Inflammatory macrophage treated with lipopolysaccharide for 4 hours (primary cell): ENCODE data around the gene OSBPL9.
"Not testable (repeated sequence)": the region's sequence is repeated elsewhere in the genome, so short reads cannot be mapped to it uniquely, and the experiment has no call there.

ENCODE experiments used
- DNase-seq: peaks from one replicate; pipeline ENCODE4 v3.0.0-alpha.2; 2020

The OSBPL9 gene

GRCh38 chr1:51669816-51670215 lies 52.9 kb downstream of the OSBPL9 start:
- DNase-seq, result no peak

- DNase-seq, result no peak
Measured at GRCh38 chr1:51671527-51672325, 54.8 kb downstream of the OSBPL9 start.

- no peak for DNase-seq
Measured at GRCh38 chr1:51673279-51673678, 56.4 kb downstream of the OSBPL9 start.

- no peak for DNase-seq
Measured at GRCh38 chr1:51675177-51675780, 58.4 kb downstream of the OSBPL9 start.

- no peak for DNase-seq
Measured at GRCh38 chr1:51679435-51679834, 62.5 kb downstream of the OSBPL9 start.

- DNase-seq, result no peak
Measured at GRCh38 chr1:51684776-51685175, 67.9 kb downstream of the OSBPL9 start.

GRCh38 chr1:51686450-51686849 lies 69.6 kb downstream of the OSBPL9 start:
- DNase-seq, result no peak

GRCh38 chr1:51689075-51689440 lies 72.2 kb downstream of the OSBPL9 start:
- no peak for DNase-seq

GRCh38 chr1:51689643-51690042 lies 72.8 kb downstream of the OSBPL9 start:
- no peak for DNase-seq

- peak; percentile 84 for DNase-seq
Measured at GRCh38 chr1:51690285-51690961, 73.5 kb downstream of the OSBPL9 start.

GRCh38 chr1:51691920-51692319 lies 75.0 kb downstream of the OSBPL9 start:
- no peak for DNase-seq

GRCh38 chr1:51693419-51694155 lies 76.7 kb downstream of the OSBPL9 start:
- peak; percentile 8 for DNase-seq

- no peak for DNase-seq
Measured at GRCh38 chr1:51697166-51697565, 80.3 kb downstream of the OSBPL9 start.

GRCh38 chr1:51699391-51699790 lies 82.5 kb downstream of the OSBPL9 start:
- DNase-seq, result no peak

- not testable (repeated sequence) for DNase-seq
Measured at GRCh38 chr1:51701782-51702181, 84.9 kb downstream of the OSBPL9 start.

- DNase-seq, result not testable (repeated sequence)
Measured at GRCh38 chr1:51702220-51702619, 85.3 kb downstream of the OSBPL9 start.

GRCh38 chr1:51705035-51705434 lies 88.1 kb downstream of the OSBPL9 start:
- no peak for DNase-seq

- no peak for DNase-seq
Measured at GRCh38 chr1:51708911-51709760, 92.2 kb downstream of the OSBPL9 start.

GRCh38 chr1:51709951-51710350 lies 93.1 kb downstream of the OSBPL9 start:
- DNase-seq, result no peak

- DNase-seq, result no peak
Measured at GRCh38 chr1:51712590-51712989, 95.7 kb downstream of the OSBPL9 start.

GRCh38 chr1:51714374-51715019 lies 97.6 kb downstream of the OSBPL9 start:
- no peak for DNase-seq

- no peak for DNase-seq
Measured at GRCh38 chr1:51715369-51715768, 98.5 kb downstream of the OSBPL9 start.
